ENCODE results near the gene HOXD3. TPM values are rescaled to one million over a fixed set of nuclear protein-coding genes. Genes with fewer than 3 reads are reported as not detected.

The HOXD3 gene
- total and polyA plus RNA-seq, 12 donors = 2.0 to 41.3 (median 10.6) TPM

GRCh38 chr2:176155356-176156044, 1.6 kb upstream of the HOXD3 start:
- H3K36me3 ChIP-seq (replicated peaks in 1 of 2) = peaks cover 0 to 30% of the 10 kb centered on the region in 2 donors
- no peaks in the 10 kb centered on the region for H3K9me3 ChIP-seq (replicated peaks in 1 of 3)
- H3K27me3 ChIP-seq = no peaks in the 10 kb centered on the region
- no peak for TF ChIP-seq POLR2A (IDR thresholded peaks at IDR 0.05)
- no peak for TF ChIP-seq CTCF (IDR thresholded peaks at IDR 0.05)
- no peak overlapping the region for H3K27ac ChIP-seq
- H3K4me3 ChIP-seq = no peak overlapping the region
- no peaks in the 10 kb centered on the region for H3K4me1 ChIP-seq (replicated peaks in 1 of 2)
- DNase-seq = no peak
- 70 to 81% (median 73%) methylated on average over 5 to 6 of the region's 6 CpGs for WGBS, 4 donors
- intact Hi-C loops (cut with DNase I) = no loop called here

GRCh38 chr2:176156301-176156806, 753 bp upstream of the HOXD3 start:
- no peaks in the 10 kb centered on the region for H3K4me1 ChIP-seq (replicated peaks in 1 of 2)
- no peaks in the 10 kb centered on the region for H3K27me3 ChIP-seq
- TF ChIP-seq POLR2A (IDR thresholded peaks at IDR 0.05) = no peak
- TF ChIP-seq CTCF (IDR thresholded peaks at IDR 0.05) = no peak
- DNase-seq = no peak
- no peak overlapping the region for H3K4me3 ChIP-seq
- no peak overlapping the region for H3K27ac ChIP-seq
- H3K36me3 ChIP-seq (replicated peaks in 1 of 2) = peaks cover 0 to 30% of the 10 kb centered on the region in 2 donors
- no peaks in the 10 kb centered on the region for H3K9me3 ChIP-seq (replicated peaks in 1 of 3)
- intact Hi-C loops (cut with DNase I) = no loop called here
- WGBS, 4 donors = 74 to 92% (median 86%) methylated on average over 8 of the region's 8 CpGs

GRCh38 chr2:176157499-176158185, 535 bp downstream of the HOXD3 start:
- TF ChIP-seq POLR2A (IDR thresholded peaks at IDR 0.05) = no peak
- TF ChIP-seq CTCF (IDR thresholded peaks at IDR 0.05) = no peak
- peak in 2 of 7 donors; percentile 20 to 55 for DNase-seq
- H3K9me3 ChIP-seq (replicated peaks in 1 of 3) = no peaks in the 10 kb centered on the region
- H3K4me3 ChIP-seq = no peak overlapping the region
- 58 to 66% (median 61%) methylated on average over 43 of the region's 43 CpGs for WGBS, 4 donors
- peaks cover 0 to 30% of the 10 kb centered on the region in 2 donors for H3K36me3 ChIP-seq (replicated peaks in 1 of 2)
- no peak overlapping the region for H3K27ac ChIP-seq
- intact Hi-C loops (cut with DNase I) = no loop called here
- no peaks in the 10 kb centered on the region for H3K4me1 ChIP-seq (replicated peaks in 1 of 2)
- no peaks in the 10 kb centered on the region for H3K27me3 ChIP-seq

GRCh38 chr2:176158186-176158591, 1.1 kb downstream of the HOXD3 start:
- WGBS, 4 donors = 68 to 84% (median 75%) methylated on average over 22 of the region's 22 CpGs
- Histone ChIP-seq H3K36me3 (replicated peaks in 1 of 2) (peaks cover 0 to 25% of the 10 kb centered on the region in 2 donors), H3K9me3 (replicated peaks in 1 of 3) (no peaks in the 10 kb centered on the region), H3K4me3 (no peak overlapping the region), H3K27me3 (no peaks in the 10 kb centered on the region), H3K27ac (no peak overlapping the region), H3K4me1 (replicated peaks in 1 of 2) (no peaks in the 10 kb centered on the region)
- TF ChIP-seq POLR2A (IDR thresholded peaks at IDR 0.05) (no peak), CTCF (IDR thresholded peaks at IDR 0.05) (no peak)
- intact Hi-C loops (cut with DNase I) = no loop called here
- peak in 1 of 7 donors; percentile 49 for DNase-seq
